Right lobe of liver (tissue), 6 donors: ENCODE data around the gene INPP5A. TPM values are rescaled to one million over a fixed set of nuclear protein-coding genes. Genes with fewer than 3 reads are reported as not detected.

Source experiments
- ATAC-seq, 4 donors: fragments of 200-7000 bp; cut with Tn5 transposase; one replicate each; pipeline ENCODE4 v1.9.1; 2020; ENCODE audit warnings: mild to moderate bottlenecking in 4 of 4, moderate library complexity in 4 of 4
- DNase-seq, 3 donors: peaks; one replicate each; pipeline ENCODE4 v3.0.0-alpha.2; 2020
- H3K27ac ChIP-seq, 3 donors: fragments of 200-600 bp; one replicate each; pipeline ENCODE4 v1.8.0; 2022
- H3K27me3 ChIP-seq, 2 donors: fragments of 200-600 bp; one replicate each; pipeline ENCODE4 v1.8.0; 2022
- H3K36me3 ChIP-seq, 4 donors: fragments of 200-600 bp; sonication (generic) in 1 of 4; one replicate each; pipeline versions ENCODE4 v1.5.1 to v1.8.0; 2017 to 2022; ENCODE audit warnings: control low read depth in 1 of 4
- H3K4me1 ChIP-seq, 4 donors: fragments of 200-600 bp; sonication (generic) in 1 of 4; one replicate each; pipeline versions ENCODE4 v1.5.1 to v1.8.0; 2017 to 2022; ENCODE audit warnings: control low read depth in 1 of 4
- H3K4me3 ChIP-seq, 3 donors: fragments of 200-600 bp; one replicate each; pipeline ENCODE4 v1.8.0; 2022
- H3K9me3 ChIP-seq, 4 donors: fragments of 200-600 bp; sonication (generic) in 1 of 4; one replicate each; pipeline versions ENCODE4 v1.5.1 to v1.8.0; 2017 to 2022; ENCODE audit warnings: control low read depth in 1 of 4
- CTCF ChIP-seq, 4 donors: fragments of 200-600 bp in 3 of 4; fragments of 450-650 bp in 1 of 4; IDR thresholded peaks; one replicate each; pipeline versions ENCODE4 v1.5.1 to v1.8.0; 2016 to 2022; ENCODE audit warnings: antibody characterized with exemption in 4 of 4, mild to moderate bottlenecking in 2 of 4
- POLR2A ChIP-seq: fragments of 450-650 bp; IDR thresholded peaks from one replicate; pipeline ENCODE4 v1.6.1; 2017; ENCODE audit warnings: antibody characterized with exemption, mild to moderate bottlenecking
- WGBS: methylation state at CpG from one replicate; pipeline ENCODE4 v1.1.6; 2018; ENCODE audit warnings: low coverage, low lambda C conversion rate; ENCODE audit not compliant: insufficient coverage; ENCODE audit errors: missing lambda C conversion rate; 5-methylcytosine and 5-hydroxymethylcytosine counted together
- intact Hi-C, 2 donors: fragments of 100-400 bp; cut with DNase I; formaldehyde crosslinking; loops; one replicate each; pipeline versions ENCODE4 v1.11.2 to v1.14.1; 2022
- total RNA-seq, 6 experiments: library from RNA; depleted of rRNA in 2 of 6; stranded (reverse); fragments of >200 nt in 2 of 6; fragmentation: NEBNext Ultra II Directional in 3 of 6; extraction: Animal tissue kit (Norgen Biotek cat#: 25700) in 3 of 6; gene quantifications; one replicate each; pipeline versions ENCODE4 v1.1.0 to v1.2.4, GENCODE V29; 2016 to 2023
- donor health status: DM: no; HTN: yes; CAD: no.
- donor health status: DM: no; HTN: no; CAD: no.
- donor health status: DM: no; HTN: no; CAD: no.
- donor health status: DM: no; HTN: yes; CAD: no.
- donor health status: DM: no; HTN: yes; CAD: no.

Gene INPP5A
- total RNA-seq, 6 experiments from 2014 or later: 12.5 to 24.6 (median 16.9) TPM

GRCh38 chr10:132709471-132709951 is 171.9 kb downstream of the INPP5A start:
- Histone ChIP-seq H3K27ac (no peak overlapping the region), H3K27me3 (no peaks in the 10 kb centered on the region), H3K36me3 (no peaks in the 10 kb centered on the region), H3K4me1 (no peaks in the 10 kb centered on the region), H3K9me3 (peaks cover 0 to 4% (median 0%) of the 10 kb centered on the region in 4 donors), H3K4me3 (no peak overlapping the region)
- ATAC-seq (no peak), DNase-seq (peak; percentile 5 to 49 (median 33))
- intact Hi-C loops: no loop called here
- WGBS: no CpG with 5 or more reads among the region's 13 CpGs
- TF ChIP-seq CTCF (IDR thresholded peaks at IDR 0.05) (no peak), POLR2A (no peak)

GRCh38 chr10:132710036-132710686 is 172.6 kb downstream of the INPP5A start:
- DNase-seq (peak; percentile 11 to 37 (median 36)), ATAC-seq (no peak)
- TF ChIP-seq CTCF (IDR thresholded peaks at IDR 0.05) (no peak), POLR2A (no peak)
- peaks cover 0 to 4% (median 0%) of the 10 kb centered on the region in 4 donors for H3K9me3 ChIP-seq
- H3K27ac ChIP-seq: no peak overlapping the region
- intact Hi-C loops: no loop called here
- 90% methylated on average over 14 of the region's 22 CpGs for WGBS
- no peaks in the 10 kb centered on the region for H3K27me3 ChIP-seq
- H3K4me1 ChIP-seq: no peaks in the 10 kb centered on the region
- no peak overlapping the region for H3K4me3 ChIP-seq
- no peaks in the 10 kb centered on the region for H3K36me3 ChIP-seq

GRCh38 chr10:132710746-132711612 is 173.4 kb downstream of the INPP5A start:
- ATAC-seq (no peak), DNase-seq (peak; percentile 9 to 35 (median 31))
- Histone ChIP-seq H3K4me3 (no peak overlapping the region), H3K27ac (no peak overlapping the region), H3K9me3 (no peaks in the 10 kb centered on the region), H3K27me3 (no peaks in the 10 kb centered on the region), H3K4me1 (no peaks in the 10 kb centered on the region), H3K36me3 (no peaks in the 10 kb centered on the region)
- WGBS: no CpG with 5 or more reads among the region's 18 CpGs
- TF ChIP-seq POLR2A (no peak), CTCF (IDR thresholded peaks at IDR 0.05) (no peak)
- intact Hi-C loops: no loop called here

- H3K36me3 ChIP-seq: no peaks in the 10 kb centered on the region
- TF ChIP-seq POLR2A: no peak
- no peak for TF ChIP-seq CTCF (IDR thresholded peaks at IDR 0.05)
- ATAC-seq (no peak), DNase-seq (peak; percentile 5 to 42 (median 33))
- WGBS: 100% methylated on average over 2 of the region's 13 CpGs
- H3K27ac ChIP-seq: no peak overlapping the region
- no peak overlapping the region for H3K4me3 ChIP-seq
- intact Hi-C loops: no loop called here
- H3K4me1 ChIP-seq: no peaks in the 10 kb centered on the region
- H3K9me3 ChIP-seq: no peaks in the 10 kb centered on the region
- H3K27me3 ChIP-seq: no peaks in the 10 kb centered on the region
Observed at GRCh38 chr10:132711613-132712121, 174.1 kb downstream of the INPP5A start.
